Neural cell (in vitro differentiated cells): Measurements from ENCODE around the gene MYRIP. TPM values are rescaled to one million over a fixed set of nuclear protein-coding genes. Genes with fewer than 3 reads are reported as not detected.

Source experiments
- H2AFZ ChIP-seq: fragments of 200-600, 300-800 bp; sonication (generic), shearing (Covaris generic); 2 replicates; pipeline ENCODE4 v1.6.0; 2014; ENCODE audit warnings: low read depth, mild to moderate bottlenecking, antibody characterized with exemption, low read length, moderate library complexity
- H3F3A ChIP-seq: fragments of 200-600 bp; shearing (Covaris generic); 2 replicates; pipeline ENCODE4 v1.6.1; 2016; ENCODE audit warnings: mild to moderate bottlenecking, moderate library complexity, mixed read lengths, antibody characterized with exemption, low read length; ENCODE audit not compliant: insufficient read depth, poor library complexity, severe bottlenecking
- H3K27ac ChIP-seq: fragments of 200-600, 300-800 bp; sonication (generic), shearing (Covaris generic); 2 replicates; pipeline ENCODE4 v1.5.1; 2014; ENCODE audit warnings: mild to moderate bottlenecking, low read length, moderate library complexity
- H3K27me3 ChIP-seq: fragments of 300-800, 200-600 bp; sonication (generic), shearing (Covaris generic); 2 replicates; pipeline ENCODE4 v1.6.0; 2014; ENCODE audit warnings: mild to moderate bottlenecking, low read depth, low read length, moderate library complexity; ENCODE audit not compliant: insufficient read depth
- H3K36me3 ChIP-seq: fragments of 300-800, 200-600 bp; sonication (generic), shearing (Covaris generic); 2 replicates; pipeline ENCODE4 v1.5.1; 2014; ENCODE audit warnings: mild to moderate bottlenecking, antibody characterized with exemption, low read length, moderate library complexity; ENCODE audit not compliant: insufficient read depth
- H3K4me2 ChIP-seq: fragments of 300-800, 200-600 bp; sonication (generic), shearing (Covaris generic); 2 replicates; pipeline ENCODE4 v1.6.0; 2014; ENCODE audit warnings: mild to moderate bottlenecking, low read length
- H3K4me3 ChIP-seq: fragments of 300-800, 200-600 bp; sonication (generic), shearing (Covaris generic); 2 replicates; pipeline ENCODE4 v1.5.1; 2014; ENCODE audit warnings: mild to moderate bottlenecking, low read length, moderate library complexity
- H3K79me2 ChIP-seq: fragments of 200-600 bp; shearing (Covaris generic); replicated peaks from 2 replicates; pipeline ENCODE4 v1.6.0; 2014; ENCODE audit warnings: mild to moderate bottlenecking, low read length, moderate library complexity; ENCODE audit not compliant: insufficient read depth
- H3K9ac ChIP-seq: fragments of 300-800, 200-600 bp; sonication (generic), shearing (Covaris generic); 2 replicates; pipeline ENCODE4 v1.6.1; 2016; ENCODE audit warnings: mild to moderate bottlenecking, low read length, mixed read lengths
- H3K9me2 ChIP-seq: fragments of 200-600 bp; shearing (Covaris generic); 2 replicates; pipeline ENCODE4 v1.6.1; 2016; ENCODE audit warnings: mild to moderate bottlenecking, low read length, mixed read lengths; ENCODE audit not compliant: insufficient read depth
- H3K9me3 ChIP-seq: fragments of 200-600, 300-800 bp; sonication (generic), shearing (Covaris generic); 2 replicates; pipeline ENCODE4 v1.6.1; 2016; ENCODE audit warnings: mild to moderate bottlenecking, mixed run types, low read length, moderate library complexity, mixed read lengths
- H4K20me1 ChIP-seq: fragments of 200-600 bp; shearing (Covaris generic); 2 replicates; pipeline ENCODE4 v1.6.1; 2016; ENCODE audit warnings: mild to moderate bottlenecking, mixed run types; ENCODE audit not compliant: insufficient read depth
- EP300 ChIP-seq: fragments of 450-650 bp; conservative IDR thresholded peaks from 2 replicates; pipeline ENCODE4 v1.6.1; 2014; ENCODE audit warnings: antibody characterized with exemption, mild to moderate bottlenecking, moderate library complexity; ENCODE audit not compliant: poor library complexity, severe bottlenecking
- EZH2 ChIP-seq: fragments of 200-600, 300-800 bp; shearing (Covaris generic), sonication (generic); IDR thresholded peaks from 2 replicates; pipeline ENCODE4 v1.6.1; 2014; ENCODE audit warnings: antibody characterized with exemption, low read length, borderline replicate concordance, mild to moderate bottlenecking; ENCODE audit not compliant: insufficient read depth, poor library complexity, severe bottlenecking
- MXI1 ChIP-seq: fragments of 450-650 bp; conservative IDR thresholded peaks from 2 replicates; pipeline ENCODE4 v1.6.1; 2014; ENCODE audit warnings: antibody characterized with exemption, mild to moderate bottlenecking; ENCODE audit not compliant: poor library complexity, severe bottlenecking
- POLR2AphosphoS5 ChIP-seq: IDR thresholded peaks from 2 replicates; pipeline ENCODE4 v1.6.1; 2012
- RAD21 ChIP-seq: fragments of 450-650 bp; conservative IDR thresholded peaks from 2 replicates; pipeline ENCODE4 v1.6.1; 2014; ENCODE audit warnings: antibody characterized with exemption, mild to moderate bottlenecking, moderate library complexity
- SMC3 ChIP-seq: fragments of 450-650 bp; conservative IDR thresholded peaks from 2 replicates; pipeline ENCODE4 v1.6.1; 2014; ENCODE audit warnings: antibody characterized with exemption, mild to moderate bottlenecking, moderate library complexity; ENCODE audit not compliant: poor library complexity
- TAF1 ChIP-seq: IDR thresholded peaks from 2 replicates; pipeline ENCODE4 v1.6.1; 2012; ENCODE audit warnings: low read depth
- polyA plus RNA-seq: library from polyadenylated mRNA; depleted of rRNA; stranded (reverse); fragments of >200 nt; gene quantifications from 2 replicates; pipeline ENCODE4 v1.2.3, GENCODE V29; 2014
- TF ChIP-seq, protein P1 (sequence below): IDR thresholded peaks from 2 replicates; pipeline ENCODE4 v1.6.1; 2012; ENCODE audit warnings: borderline replicate concordance
- TF ChIP-seq, protein P2 (sequence below): fragments of 450-650 bp; IDR thresholded peaks from 2 replicates; pipeline ENCODE4 v1.5.1; 2014; ENCODE audit warnings: antibody characterized with exemption, mild to moderate bottlenecking, moderate library complexity; ENCODE audit not compliant: poor library complexity, severe bottlenecking

The MYRIP gene
- polyA plus RNA-seq, 1 donor from 2014 or later: 0.76 TPM

- no peaks in the 10 kb centered on the region for H3F3A ChIP-seq
- no peaks in the 10 kb centered on the region for H3K9me2 ChIP-seq
- no peak overlapping the region for H3K4me2 ChIP-seq
- H4K20me1 ChIP-seq: no peaks in the 10 kb centered on the region
- H3K4me3 ChIP-seq: no peak overlapping the region
- TF ChIP-seq EZH2 (no peak), POLR2AphosphoS5 (no peak), SMC3 (no peak), MXI1 (no peak), TAF1 (no peak), EP300 (no peak)
- TF ChIP-seq, protein P1, sequence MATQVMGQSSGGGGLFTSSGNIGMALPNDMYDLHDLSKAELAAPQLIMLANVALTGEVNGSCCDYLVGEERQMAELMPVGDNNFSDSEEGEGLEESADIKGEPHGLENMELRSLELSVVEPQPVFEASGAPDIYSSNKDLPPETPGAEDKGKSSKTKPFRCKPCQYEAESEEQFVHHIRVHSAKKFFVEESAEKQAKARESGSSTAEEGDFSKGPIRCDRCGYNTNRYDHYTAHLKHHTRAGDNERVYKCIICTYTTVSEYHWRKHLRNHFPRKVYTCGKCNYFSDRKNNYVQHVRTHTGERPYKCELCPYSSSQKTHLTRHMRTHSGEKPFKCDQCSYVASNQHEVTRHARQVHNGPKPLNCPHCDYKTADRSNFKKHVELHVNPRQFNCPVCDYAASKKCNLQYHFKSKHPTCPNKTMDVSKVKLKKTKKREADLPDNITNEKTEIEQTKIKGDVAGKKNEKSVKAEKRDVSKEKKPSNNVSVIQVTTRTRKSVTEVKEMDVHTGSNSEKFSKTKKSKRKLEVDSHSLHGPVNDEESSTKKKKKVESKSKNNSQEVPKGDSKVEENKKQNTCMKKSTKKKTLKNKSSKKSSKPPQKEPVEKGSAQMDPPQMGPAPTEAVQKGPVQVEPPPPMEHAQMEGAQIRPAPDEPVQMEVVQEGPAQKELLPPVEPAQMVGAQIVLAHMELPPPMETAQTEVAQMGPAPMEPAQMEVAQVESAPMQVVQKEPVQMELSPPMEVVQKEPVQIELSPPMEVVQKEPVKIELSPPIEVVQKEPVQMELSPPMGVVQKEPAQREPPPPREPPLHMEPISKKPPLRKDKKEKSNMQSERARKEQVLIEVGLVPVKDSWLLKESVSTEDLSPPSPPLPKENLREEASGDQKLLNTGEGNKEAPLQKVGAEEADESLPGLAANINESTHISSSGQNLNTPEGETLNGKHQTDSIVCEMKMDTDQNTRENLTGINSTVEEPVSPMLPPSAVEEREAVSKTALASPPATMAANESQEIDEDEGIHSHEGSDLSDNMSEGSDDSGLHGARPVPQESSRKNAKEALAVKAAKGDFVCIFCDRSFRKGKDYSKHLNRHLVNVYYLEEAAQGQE: no peak
- TF ChIP-seq, protein P2, sequence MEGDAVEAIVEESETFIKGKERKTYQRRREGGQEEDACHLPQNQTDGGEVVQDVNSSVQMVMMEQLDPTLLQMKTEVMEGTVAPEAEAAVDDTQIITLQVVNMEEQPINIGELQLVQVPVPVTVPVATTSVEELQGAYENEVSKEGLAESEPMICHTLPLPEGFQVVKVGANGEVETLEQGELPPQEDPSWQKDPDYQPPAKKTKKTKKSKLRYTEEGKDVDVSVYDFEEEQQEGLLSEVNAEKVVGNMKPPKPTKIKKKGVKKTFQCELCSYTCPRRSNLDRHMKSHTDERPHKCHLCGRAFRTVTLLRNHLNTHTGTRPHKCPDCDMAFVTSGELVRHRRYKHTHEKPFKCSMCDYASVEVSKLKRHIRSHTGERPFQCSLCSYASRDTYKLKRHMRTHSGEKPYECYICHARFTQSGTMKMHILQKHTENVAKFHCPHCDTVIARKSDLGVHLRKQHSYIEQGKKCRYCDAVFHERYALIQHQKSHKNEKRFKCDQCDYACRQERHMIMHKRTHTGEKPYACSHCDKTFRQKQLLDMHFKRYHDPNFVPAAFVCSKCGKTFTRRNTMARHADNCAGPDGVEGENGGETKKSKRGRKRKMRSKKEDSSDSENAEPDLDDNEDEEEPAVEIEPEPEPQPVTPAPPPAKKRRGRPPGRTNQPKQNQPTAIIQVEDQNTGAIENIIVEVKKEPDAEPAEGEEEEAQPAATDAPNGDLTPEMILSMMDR: no peak
- H3K9me3 ChIP-seq: no peaks in the 10 kb centered on the region
- no peaks in the 10 kb centered on the region for H3K79me2 ChIP-seq
- H3K9ac ChIP-seq: no peak overlapping the region
- no peak overlapping the region for H2AFZ ChIP-seq
- H3K27me3 ChIP-seq: no peaks in the 10 kb centered on the region
- H3K27ac ChIP-seq: no peak overlapping the region
- H3K36me3 ChIP-seq: no peaks in the 10 kb centered on the region
Observed at GRCh38 chr3:39850716-39851032, 41.3 kb downstream of the MYRIP start.

DNA sequence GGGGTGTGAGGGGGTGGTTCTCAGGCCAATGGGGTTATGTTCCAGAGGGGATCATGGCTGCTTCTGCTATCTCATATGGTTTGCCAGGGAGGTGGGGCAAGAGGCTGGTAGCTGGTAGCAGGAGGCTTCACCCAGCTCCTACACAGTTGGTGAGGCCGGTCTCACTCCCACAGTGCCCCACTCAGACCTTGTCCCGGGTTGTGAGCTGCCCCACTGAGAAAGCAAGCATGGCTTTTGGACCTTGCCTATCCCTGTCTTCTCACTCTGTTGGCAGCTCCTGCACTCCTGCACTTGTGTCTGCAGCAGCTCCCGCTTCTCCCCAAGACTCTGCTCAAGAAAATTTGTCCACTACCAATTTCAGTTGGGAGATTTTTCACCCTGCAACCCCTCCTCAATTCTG, 46.1 kb downstream of the MYRIP start:
- Histone ChIP-seq H2AFZ (no peak overlapping the region), H3K9ac (no peak overlapping the region), H3K79me2 (no peaks in the 10 kb centered on the region), H3K4me3 (no peak overlapping the region), H3K9me2 (no peaks in the 10 kb centered on the region), H3K27ac (no peak overlapping the region), H3K4me2 (no peak overlapping the region), H3F3A (no peaks in the 10 kb centered on the region), H3K9me3 (peaks cover 5% of the 10 kb centered on the region), H4K20me1 (no peaks in the 10 kb centered on the region), H3K36me3 (no peaks in the 10 kb centered on the region), H3K27me3 (no peaks in the 10 kb centered on the region)
- TF ChIP-seq EP300: no peak
- no peak for TF ChIP-seq MXI1
- TF ChIP-seq SMC3: no peak
- TF ChIP-seq, protein P2: no peak
- no peak for TF ChIP-seq RAD21
- no peak for TF ChIP-seq TAF1
- no peak for TF ChIP-seq EZH2
- TF ChIP-seq, protein P1: no peak
- TF ChIP-seq POLR2AphosphoS5: no peak
